CD14-positive monocyte (primary cell): ENCODE data around the gene HYAL1. TPM values are rescaled to one million over a fixed set of nuclear protein-coding genes. Genes with fewer than 3 reads are reported as not detected.

Experiments used
- DNase-seq, 3 donors: peaks; one replicate each; pipeline ENCODE4 v3.0.0-alpha.2; 2011 to 2022
- H2AFZ ChIP-seq: 2 replicates; pipeline ENCODE4 v1.6.0; 2012; ENCODE audit warnings: mild to moderate bottlenecking, low read depth, low read length, inconsistent platforms; ENCODE audit not compliant: insufficient read depth, poor library complexity, severe bottlenecking
- H3K27ac ChIP-seq, 2 donors: 1 replicate in 1 of 2; 2 replicates in 1 of 2; pipeline ENCODE4 v1.5.1; 2012 to 2013; ENCODE audit warnings: low read length in 2 of 2, control low read depth in 1 of 2, inconsistent platforms in 1 of 2, low read depth in 1 of 2, mild to moderate bottlenecking in 1 of 2
- H3K27me3 ChIP-seq, 2 donors: one replicate each; pipeline versions ENCODE4 v1.6.0 to v1.6.1; 2011 to 2013; ENCODE audit warnings: low read length in 2 of 2; ENCODE audit not compliant: control insufficient read depth in 2 of 2, insufficient read depth in 2 of 2
- H3K36me3 ChIP-seq, 2 donors: replicated peaks in 1 of 2; 1 replicate in 1 of 2; 2 replicates in 1 of 2; pipeline versions ENCODE4 v1.5.1 to v1.6.1; 2012 to 2013; ENCODE audit warnings: low read length in 2 of 2, control low read depth in 1 of 2, inconsistent platforms in 1 of 2, mild to moderate bottlenecking in 1 of 2; ENCODE audit not compliant: insufficient read depth in 2 of 2, control insufficient read depth in 1 of 2
- H3K4me1 ChIP-seq, 2 donors: 1 replicate in 1 of 2; 2 replicates in 1 of 2; pipeline versions ENCODE4 v1.5.1 to v1.6.1; 2012 to 2013; ENCODE audit warnings: low read length in 2 of 2, control low read depth in 1 of 2, inconsistent platforms in 1 of 2, mild to moderate bottlenecking in 1 of 2, moderate library complexity in 1 of 2; ENCODE audit not compliant: insufficient read depth in 2 of 2, control insufficient read depth in 1 of 2
- H3K4me2 ChIP-seq: replicated peaks from 2 replicates; pipeline ENCODE3; 2012; ENCODE audit warnings: low read length, moderate library complexity, mild to moderate bottlenecking; ENCODE audit not compliant: poor library complexity, severe bottlenecking; ENCODE audit errors: extremely low read depth
- H3K4me3 ChIP-seq, 3 experiments: fragments of 200-600 bp in 1 of 3; sonication (generic) in 1 of 3; replicated peaks in 1 of 3; 1 replicate in 2 of 3; 2 replicates in 1 of 3; pipeline ENCODE4 v1.5.1; 2011 to 2013; ENCODE audit warnings: low read length in 3 of 3, mild to moderate bottlenecking in 3 of 3, control low read depth in 2 of 3, low read depth in 2 of 3, inconsistent platforms in 1 of 3, moderate library complexity in 1 of 3
- H3K79me2 ChIP-seq: 2 replicates; pipeline ENCODE4 v1.6.0; 2012; ENCODE audit warnings: mild to moderate bottlenecking, control low read depth, inconsistent platforms, low read length, moderate library complexity; ENCODE audit not compliant: insufficient read depth
- H3K9ac ChIP-seq: 2 replicates; pipeline ENCODE4 v1.6.0; 2017; ENCODE audit warnings: low read length, mild to moderate bottlenecking; ENCODE audit not compliant: insufficient read depth, poor library complexity, severe bottlenecking
- H3K9me3 ChIP-seq, 2 donors: replicated peaks in 1 of 2; 1 replicate in 1 of 2; 2 replicates in 1 of 2; pipeline versions ENCODE4 v1.5.1 to v1.6.1; 2012 to 2013; ENCODE audit warnings: low read length in 2 of 2, control low read depth in 1 of 2; ENCODE audit not compliant: control insufficient read depth in 1 of 2, insufficient read depth in 1 of 2
- H4K20me1 ChIP-seq: 2 replicates; pipeline ENCODE4 v1.6.0; 2012; ENCODE audit warnings: mild to moderate bottlenecking, low read length, control low read depth, moderate library complexity; ENCODE audit not compliant: insufficient read depth
- H3K27ac Mint-ChIP-seq, 7 donors: one replicate each; pipeline ENCODE4 v1.8.0; 2020; ENCODE audit warnings: mild to moderate bottlenecking in 7 of 7, mixed read lengths in 7 of 7, moderate library complexity in 6 of 7, inconsistent platforms in 2 of 7
- H3K27me3 Mint-ChIP-seq, 3 donors: one replicate each; pipeline ENCODE4 v1.8.0; 2021 to 2022; ENCODE audit warnings: low read depth in 3 of 3, mild to moderate bottlenecking in 3 of 3, mixed read lengths in 3 of 3, moderate library complexity in 3 of 3, inconsistent platforms in 1 of 3
- H3K36me3 Mint-ChIP-seq, 2 donors: one replicate each; pipeline ENCODE4 v1.8.0; 2020; ENCODE audit warnings: mixed read lengths in 2 of 2, inconsistent platforms in 1 of 2, mild to moderate bottlenecking in 1 of 2
- H3K4me1 Mint-ChIP-seq: one replicate; pipeline ENCODE4 v1.8.0; 2020; ENCODE audit warnings: mild to moderate bottlenecking, mixed read lengths
- H3K4me3 Mint-ChIP-seq, 2 donors: one replicate each; pipeline ENCODE4 v1.8.0; 2020; ENCODE audit warnings: mild to moderate bottlenecking in 2 of 2, mixed read lengths in 2 of 2, moderate library complexity in 1 of 2
- H3K9me3 Mint-ChIP-seq, 7 donors: one replicate each; pipeline ENCODE4 v1.8.0; 2020 to 2022; ENCODE audit warnings: mixed read lengths in 7 of 7, mild to moderate bottlenecking in 6 of 7, moderate library complexity in 6 of 7, inconsistent platforms in 2 of 7
- WGBS: methylation state at CpG from one replicate; pipeline ENCODE4 v1.1.5; 2013; ENCODE audit warnings: missing lambda C conversion rate; ENCODE audit not compliant: insufficient coverage; 5-methylcytosine and 5-hydroxymethylcytosine counted together
- intact Hi-C, 2 donors: fragments of 100-400 bp; cut with micrococcal nuclease; formaldehyde crosslinking; loops; one replicate each; pipeline versions ENCODE4 v1.15.0 to v1.15.1; 2023
- polyA plus RNA-seq, 3 donors: library from polyadenylated mRNA; depleted of rRNA in 1 of 3; unstranded in 2 of 3; stranded (reverse) in 1 of 3; fragments of 300-500 nt in 2 of 3; fragments of >200 nt in 1 of 3; fragmentation: Illumina TruSeq in 2 of 3; gene quantifications; 1 replicate in 2 of 3; 2 replicates in 1 of 3; pipeline ENCODE4 v1.2.3, GENCODE V29; 2012 to 2021
- TF ChIP-seq, protein P1 (sequence below): fragments of 200-600 bp; IDR thresholded peaks from one replicate; pipeline ENCODE4 v1.8.0; 2022; ENCODE audit warnings: antibody characterized with exemption, mild to moderate bottlenecking

Gene HYAL1
- polyA plus RNA-seq, 3 donors, result 0.57 TPM; not detected in 2

DNA sequence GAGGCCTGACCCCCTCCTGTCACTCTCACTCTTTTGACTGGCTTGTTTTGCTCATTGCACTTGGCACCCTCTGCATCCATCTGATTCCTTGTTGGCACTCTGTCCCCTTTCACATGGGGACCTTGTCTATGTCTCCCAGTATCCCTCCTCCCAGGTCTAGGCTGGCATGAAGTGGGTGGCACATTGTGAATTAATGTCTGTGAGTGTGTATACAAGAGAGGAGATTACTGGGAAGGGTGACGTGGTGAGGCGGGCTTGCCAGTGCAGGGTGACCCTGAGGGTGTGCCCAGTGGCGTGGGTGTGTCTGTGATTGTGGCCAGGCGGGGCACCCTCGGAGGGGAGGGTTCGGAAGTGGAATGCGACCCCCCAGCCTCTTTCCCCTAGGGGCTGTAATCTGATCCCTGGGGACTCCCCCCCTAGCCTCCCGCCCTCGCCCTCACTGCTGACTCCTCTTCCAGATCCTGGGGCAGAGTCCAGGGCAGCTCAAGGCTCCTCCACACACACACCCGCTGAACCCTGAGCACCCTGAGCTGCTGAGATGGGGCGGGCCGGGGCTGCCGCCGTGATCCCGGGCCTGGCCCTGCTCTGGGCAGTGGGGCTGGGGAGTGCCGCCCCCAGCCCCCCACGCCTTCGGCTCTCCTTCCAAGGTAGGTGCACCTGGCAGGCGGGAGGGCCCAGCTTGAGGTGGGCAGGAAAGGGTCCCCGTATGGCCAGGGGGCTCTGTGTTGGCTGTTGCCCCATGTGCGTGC, 34.5 kb downstream of the HYAL1 start, which contains the start of gene SEMA3B:
Gene SEMA3B (plus strand): TSS at position 445 of the 749 bp plus-strand sequence. CDS start 94 bp downstream, at position 539.
- peaks cover 5% of the 10 kb centered on the region for H3K4me1 Mint-ChIP-seq
- peaks cover 10 to 12% of the 10 kb centered on the region in 2 donors for H3K4me1 ChIP-seq

DNA sequence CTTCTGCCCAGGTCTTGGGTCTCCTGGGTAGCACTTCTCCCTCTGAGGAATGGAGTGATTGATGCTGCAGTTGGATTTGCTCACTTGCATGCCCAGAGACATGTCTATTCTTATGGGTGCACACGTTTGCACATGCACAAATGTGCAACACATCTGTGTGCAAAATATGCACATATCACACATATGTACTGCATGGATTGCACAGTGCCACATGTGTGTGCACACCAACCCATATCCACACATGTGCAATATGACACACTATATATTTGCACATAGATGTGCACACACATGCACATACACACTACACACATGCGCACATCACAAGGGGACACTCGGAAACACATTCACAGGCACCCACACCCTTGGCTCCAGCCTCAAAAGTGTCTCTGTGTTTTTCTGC, 35.1 kb downstream of the HYAL1 start:
- Histone ChIP-seq H3K4me2 (no peak overlapping the region), H3K27me3 (peaks cover 0 to 25% of the 10 kb centered on the region in 2 donors), H2AFZ (no peak overlapping the region), H4K20me1 (peaks cover 6% of the 10 kb centered on the region), H3K36me3 (no peaks in the 10 kb centered on the region), H3K9me3 (no peaks in the 10 kb centered on the region), H3K79me2 (no peaks in the 10 kb centered on the region), H3K4me3 (no peak overlapping the region), H3K9ac (no peak overlapping the region), H3K4me1 (peaks cover 4 to 6% of the 10 kb centered on the region in 2 donors), H3K27ac (no peak overlapping the region)
- Mint-ChIP-seq H3K27ac (no peak overlapping the region), H3K9me3 (peaks cover 0 to 5% (median 0%) of the 10 kb centered on the region in 7 donors), H3K27me3 (peaks cover 34 to 52% (median 49%) of the 10 kb centered on the region in 3 donors), H3K4me3 (no peak overlapping the region), H3K36me3 (no peaks in the 10 kb centered on the region), H3K4me1 (peaks cover 7% of the 10 kb centered on the region)
- DNase-seq, result no peak
- TF ChIP-seq, protein P1, sequence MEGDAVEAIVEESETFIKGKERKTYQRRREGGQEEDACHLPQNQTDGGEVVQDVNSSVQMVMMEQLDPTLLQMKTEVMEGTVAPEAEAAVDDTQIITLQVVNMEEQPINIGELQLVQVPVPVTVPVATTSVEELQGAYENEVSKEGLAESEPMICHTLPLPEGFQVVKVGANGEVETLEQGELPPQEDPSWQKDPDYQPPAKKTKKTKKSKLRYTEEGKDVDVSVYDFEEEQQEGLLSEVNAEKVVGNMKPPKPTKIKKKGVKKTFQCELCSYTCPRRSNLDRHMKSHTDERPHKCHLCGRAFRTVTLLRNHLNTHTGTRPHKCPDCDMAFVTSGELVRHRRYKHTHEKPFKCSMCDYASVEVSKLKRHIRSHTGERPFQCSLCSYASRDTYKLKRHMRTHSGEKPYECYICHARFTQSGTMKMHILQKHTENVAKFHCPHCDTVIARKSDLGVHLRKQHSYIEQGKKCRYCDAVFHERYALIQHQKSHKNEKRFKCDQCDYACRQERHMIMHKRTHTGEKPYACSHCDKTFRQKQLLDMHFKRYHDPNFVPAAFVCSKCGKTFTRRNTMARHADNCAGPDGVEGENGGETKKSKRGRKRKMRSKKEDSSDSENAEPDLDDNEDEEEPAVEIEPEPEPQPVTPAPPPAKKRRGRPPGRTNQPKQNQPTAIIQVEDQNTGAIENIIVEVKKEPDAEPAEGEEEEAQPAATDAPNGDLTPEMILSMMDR, result no peak
- intact Hi-C loops, result no loop called here
- 71% methylated on average over 3 of the region's 3 CpGs for WGBS

More for the DNA sequence above, 34.5 kb downstream of the HYAL1 start, which contains the start of gene SEMA3B:
- Histone ChIP-seq H3K9ac (no peak within 1 kb of the TSS), H3K27ac (no peak within 1 kb of the TSS), H4K20me1 (peaks cover 6% of the 10 kb centered on the region), H3K27me3 (peaks cover 2 to 31% of the 10 kb centered on the region in 2 donors), H3K79me2 (no peaks in the 10 kb centered on the region), H3K9me3 (no peaks in the 10 kb centered on the region), H3K36me3 (no peaks in the 10 kb centered on the region), H2AFZ (no peak within 1 kb of the TSS), H3K4me2 (no peak within 1 kb of the TSS), H3K4me3 (no peak within 1 kb of the TSS)
- peaks cover 37 to 55% (median 53%) of the 10 kb centered on the region in 3 donors for H3K27me3 Mint-ChIP-seq
- H3K36me3 Mint-ChIP-seq, result no peaks in the 10 kb centered on the region
- peak within 1 kb of the TSS in 1 of 2 donors; percentile 69 for H3K4me3 Mint-ChIP-seq
- intact Hi-C loops, result no loop called here
- peak within 1 kb of the TSS in 1 of 7 donors; percentile 45 for H3K27ac Mint-ChIP-seq
- no peak for DNase-seq
- 94% methylated on average over 10 of the region's 21 CpGs for WGBS
- TF ChIP-seq, protein P1, result no peak
- H3K9me3 Mint-ChIP-seq, result peaks cover 0 to 5% (median 0%) of the 10 kb centered on the region in 7 donors
